Endothelial cell of umbilical vein (primary cell): ENCODE data around the gene CACNB3. TPM values are rescaled to one million over a fixed set of nuclear protein-coding genes. Genes with fewer than 3 reads are reported as not detected.

Source experiments
- BruUV-seq: library from RNA; stranded (reverse); fragments of 400-500 nt; replicated peaks from 2 replicates; lab custom pipeline; 2021; lab: Mats Ljungman, UMichigan
- CTCF ChIA-PET: fragments of 300-600, 350-600 bp; sonication (Branson Sonifier 250); formaldehyde crosslinking; loops from one replicate; lab custom pipeline; 2021; ENCODE audit warnings: antibody characterized with exemption, inconsistent platforms; lab: Charles Lee
- POLR2A ChIA-PET: fragments of 300-600, 350-600 bp; sonication (Branson Sonifier 250); formaldehyde crosslinking; loops from one replicate; lab custom pipeline; 2021; ENCODE audit warnings: antibody characterized with exemption, inconsistent platforms; lab: Charles Lee
- DNase-seq: peaks from one replicate; pipeline ENCODE4 v3.0.0-alpha.2; 2011; ENCODE audit warnings: low read depth, low spot score
- FAIRE-seq: peaks from 2 replicates; lab custom pipeline; 2011; peaks lifted over from hg19 to GRCh38; lab: Jason Lieb, UNC
- H2AFZ ChIP-seq: 2 replicates; pipeline ENCODE4 v1.6.0; 2012; ENCODE audit warnings: low read depth, low read length, control low read depth, inconsistent platforms
- H3K27ac ChIP-seq: 2 replicates; pipeline ENCODE4 v1.5.1; 2011; ENCODE audit warnings: low read depth, mild to moderate bottlenecking, control low read depth, low read length, moderate library complexity; ENCODE audit not compliant: insufficient read depth
- H3K27me3 ChIP-seq, 2 experiments: 2 replicates each; pipeline versions ENCODE4 v1.6.0 to v1.6.1; 2011; ENCODE audit warnings: low read length in 2 of 2, mixed read lengths in 1 of 2; ENCODE audit not compliant: control insufficient read depth in 2 of 2, insufficient read depth in 2 of 2
- H3K36me3 ChIP-seq, 2 experiments: 2 replicates in 1 of 2; 3 replicates in 1 of 2; pipeline ENCODE4 v1.5.1; 2011; ENCODE audit warnings: low read length in 2 of 2, mild to moderate bottlenecking in 1 of 2, moderate library complexity in 1 of 2; ENCODE audit not compliant: control insufficient read depth in 2 of 2, insufficient read depth in 2 of 2; ENCODE audit errors: extremely low read depth in 1 of 2
- H3K4me1 ChIP-seq: 3 replicates; pipeline ENCODE4 v1.5.1; 2011; ENCODE audit warnings: mild to moderate bottlenecking, low read length; ENCODE audit not compliant: control insufficient read depth, insufficient read depth; ENCODE audit errors: extremely low read depth
- H3K4me2 ChIP-seq: 2 replicates; pipeline ENCODE4 v1.6.1; 2011; ENCODE audit warnings: low read length, control low read depth, mixed read lengths; ENCODE audit not compliant: insufficient read depth
- H3K4me3 ChIP-seq, 3 experiments: fragments of 200-600 bp in 1 of 3; sonication (generic), shearing (Covaris generic) in 1 of 3; replicated peaks in 1 of 3; 2 replicates each; pipeline ENCODE4 v1.5.1; 2011 to 2016; ENCODE audit warnings: control low read depth in 3 of 3, low read length in 3 of 3, mild to moderate bottlenecking in 2 of 3, inconsistent platforms in 1 of 3, low read depth in 1 of 3, moderate library complexity in 1 of 3; ENCODE audit not compliant: insufficient read depth in 1 of 3
- H3K79me2 ChIP-seq: 2 replicates; pipeline ENCODE4 v1.6.0; 2012; ENCODE audit warnings: low read length, inconsistent platforms; ENCODE audit not compliant: control insufficient read depth, insufficient read depth
- H3K9ac ChIP-seq: replicated peaks from 2 replicates; pipeline ENCODE3; 2011; ENCODE audit warnings: low read length, control low read depth; ENCODE audit not compliant: insufficient read depth; ENCODE audit errors: extremely low read depth
- H3K9me1 ChIP-seq: replicated peaks from 3 replicates; pipeline ENCODE4 v1.6.0; 2011; ENCODE audit warnings: mild to moderate bottlenecking, low read length; ENCODE audit not compliant: control insufficient read depth, insufficient read depth; ENCODE audit errors: extremely low read depth
- H3K9me3 ChIP-seq: replicated peaks from 2 replicates; pipeline ENCODE4 v1.5.1; 2012; ENCODE audit warnings: low read length, inconsistent platforms; ENCODE audit not compliant: control insufficient read depth, insufficient read depth
- H4K20me1 ChIP-seq: replicated peaks from 2 replicates; pipeline ENCODE3; 2011; ENCODE audit warnings: mild to moderate bottlenecking, low read length; ENCODE audit not compliant: control insufficient read depth, insufficient read depth; ENCODE audit errors: extremely low read depth
- EZH2 ChIP-seq: IDR thresholded peaks from 2 replicates; pipeline ENCODE4 v1.6.1; 2012; ENCODE audit warnings: borderline replicate concordance, low read depth, mild to moderate bottlenecking, moderate library complexity, low read length, inconsistent platforms; ENCODE audit not compliant: severe bottlenecking
- FOS ChIP-seq: IDR thresholded peaks from 2 replicates; pipeline ENCODE4 v1.6.1; 2011; ENCODE audit warnings: mild to moderate bottlenecking, low read length, moderate library complexity, borderline replicate concordance; ENCODE audit not compliant: insufficient read depth
- GATA2 ChIP-seq: IDR thresholded peaks from 2 replicates; pipeline ENCODE4 v1.7.0; 2011; ENCODE audit warnings: low read depth, mild to moderate bottlenecking, moderate library complexity, mixed read lengths, low read length; ENCODE audit not compliant: insufficient read length, insufficient read depth
- JUN ChIP-seq: IDR thresholded peaks from 2 replicates; pipeline ENCODE4 v1.6.1; 2011; ENCODE audit warnings: borderline replicate concordance, low read depth; ENCODE audit not compliant: insufficient read length, insufficient read depth
- MYC ChIP-seq: IDR thresholded peaks from one replicate; pipeline ENCODE4 v1.6.1; 2011; ENCODE audit warnings: mild to moderate bottlenecking, low read depth, low read length
- POLR2A ChIP-seq: IDR thresholded peaks from 2 replicates; pipeline ENCODE4 v1.6.1; 2012; ENCODE audit warnings: low read depth, mild to moderate bottlenecking, control low read depth, low read length
- POLR2AphosphoS5 ChIP-seq: IDR thresholded peaks from 2 replicates; pipeline ENCODE4 v1.6.1; 2012; ENCODE audit warnings: low read depth, mild to moderate bottlenecking, control low read depth, low read length, moderate library complexity; ENCODE audit not compliant: insufficient read depth
- dilution Hi-C: fragments of 300-500 bp; cut with MboI; formaldehyde crosslinking; loops from one replicate; pipeline ENCODE4 v1.15.0; 2019; ENCODE audit warnings: low sequenced_read_pairs; ENCODE audit not compliant: extremely low pct_ligation_motif_present
- intact Hi-C: fragments of 100-400 bp; cut with micrococcal nuclease; formaldehyde crosslinking; loops from one replicate; pipeline ENCODE4 v1.10.0; 2022
- polyA plus RNA-seq, 4 experiments: library from polyadenylated mRNA; depleted of rRNA in 3 of 4; stranded (reverse) in 3 of 4; unstranded in 1 of 4; fragments of >200 nt; gene quantifications; 2 replicates each; pipeline versions ENCODE4 v1.2.1 to v1.2.3, GENCODE V29; 2011 to 2012; ENCODE audit warnings: missing spikeins in 1 of 4
- total RNA-seq: library from RNA; stranded (reverse); gene quantifications from 2 replicates; pipeline ENCODE4 v1.2.3, GENCODE V29; 2021
- TF ChIP-seq, protein P1 (sequence below), 2 donors: IDR thresholded peaks; 1 replicate in 1 of 2; 2 replicates in 1 of 2; pipeline ENCODE4 v1.5.1; 2011; ENCODE audit warnings: low read length in 2 of 2, mild to moderate bottlenecking in 2 of 2, moderate library complexity in 2 of 2, control low read depth in 1 of 2, inconsistent platforms in 1 of 2, low read depth in 1 of 2; ENCODE audit not compliant: insufficient read depth in 1 of 2; ENCODE audit errors: extremely low read depth in 1 of 2
- TF ChIP-seq, protein P2 (sequence below): IDR thresholded peaks from 2 replicates; pipeline ENCODE4 v1.6.1; 2011; ENCODE audit not compliant: insufficient read depth, insufficient read length

CACNB3 gene
- total and polyA plus RNA-seq, 2 donors (not counting 3 experiments of a cell fraction or from before 2014, with no cell fraction given): 37.4 to 61.8 TPM

DNA sequence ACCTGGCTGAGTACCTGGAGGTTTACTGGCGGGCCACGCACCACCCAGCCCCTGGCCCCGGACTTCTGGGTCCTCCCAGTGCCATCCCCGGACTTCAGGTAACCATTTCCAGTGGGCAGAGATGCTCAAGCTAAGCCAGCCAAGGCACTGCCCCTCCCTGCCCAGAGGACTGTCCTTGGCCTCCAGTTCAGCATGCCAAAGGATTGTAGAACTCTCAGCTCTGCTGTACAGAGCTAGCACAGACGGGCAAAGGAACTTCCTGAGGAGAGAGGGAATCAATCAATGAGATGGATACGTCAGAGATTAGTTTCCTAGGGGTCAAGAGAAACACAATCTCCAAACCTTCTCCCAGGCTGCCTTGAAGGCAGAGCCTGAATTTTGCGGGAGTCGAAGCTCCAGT, 8.7 kb downstream of the CACNB3 start:
- Histone ChIP-seq H3K79me2 (no peaks in the 10 kb centered on the region), H3K4me1 (no peaks in the 10 kb centered on the region), H3K27ac (no peak overlapping the region), H3K4me3 (no peak overlapping the region), H3K27me3 (no peaks in the 10 kb centered on the region), H3K9ac (no peak overlapping the region), H4K20me1 (no peaks in the 10 kb centered on the region), H2AFZ (no peak overlapping the region), H3K9me1 (no peaks in the 10 kb centered on the region), H3K4me2 (no peak overlapping the region), H3K36me3 (peaks cover 12 to 71% of the 10 kb centered on the region in 2 experiments), H3K9me3 (no peaks in the 10 kb centered on the region)
- POLR2A ChIA-PET: no interaction called here
- BruUV-seq: no TSS peak
- dilution Hi-C loops: no loop called here
- TF ChIP-seq MYC (no peak), FOS (no peak), EZH2 (no peak), POLR2AphosphoS5 (no peak), POLR2A (no peak), GATA2 (no peak), JUN (no peak)
- TF ChIP-seq, protein P1, sequence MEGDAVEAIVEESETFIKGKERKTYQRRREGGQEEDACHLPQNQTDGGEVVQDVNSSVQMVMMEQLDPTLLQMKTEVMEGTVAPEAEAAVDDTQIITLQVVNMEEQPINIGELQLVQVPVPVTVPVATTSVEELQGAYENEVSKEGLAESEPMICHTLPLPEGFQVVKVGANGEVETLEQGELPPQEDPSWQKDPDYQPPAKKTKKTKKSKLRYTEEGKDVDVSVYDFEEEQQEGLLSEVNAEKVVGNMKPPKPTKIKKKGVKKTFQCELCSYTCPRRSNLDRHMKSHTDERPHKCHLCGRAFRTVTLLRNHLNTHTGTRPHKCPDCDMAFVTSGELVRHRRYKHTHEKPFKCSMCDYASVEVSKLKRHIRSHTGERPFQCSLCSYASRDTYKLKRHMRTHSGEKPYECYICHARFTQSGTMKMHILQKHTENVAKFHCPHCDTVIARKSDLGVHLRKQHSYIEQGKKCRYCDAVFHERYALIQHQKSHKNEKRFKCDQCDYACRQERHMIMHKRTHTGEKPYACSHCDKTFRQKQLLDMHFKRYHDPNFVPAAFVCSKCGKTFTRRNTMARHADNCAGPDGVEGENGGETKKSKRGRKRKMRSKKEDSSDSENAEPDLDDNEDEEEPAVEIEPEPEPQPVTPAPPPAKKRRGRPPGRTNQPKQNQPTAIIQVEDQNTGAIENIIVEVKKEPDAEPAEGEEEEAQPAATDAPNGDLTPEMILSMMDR (IDR thresholded peaks at IDR 0.05; ENCODE audit: extremely low read depth in 1 of 2, insufficient read depth in 1 of 2, low read depth in 1 of 2, low read length in 2 of 2): no peak
- TF ChIP-seq, protein P2, sequence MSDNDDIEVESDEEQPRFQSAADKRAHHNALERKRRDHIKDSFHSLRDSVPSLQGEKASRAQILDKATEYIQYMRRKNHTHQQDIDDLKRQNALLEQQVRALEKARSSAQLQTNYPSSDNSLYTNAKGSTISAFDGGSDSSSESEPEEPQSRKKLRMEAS: no peak
- DNase-seq (no peak), FAIRE-seq (no peak)
- CTCF ChIA-PET: interaction anchor here (1.1 to 1.7 kb wide), 3 partner anchors 10 to 77 kb away, joined by 3 to 7 read pairs (median 4); a partner anchor contains a TSS
- intact Hi-C loops: no loop called here
